ENCODE data around the gene ATG101. TPM values are rescaled to one million over a fixed set of nuclear protein-coding genes. Genes with fewer than 3 reads are reported as not detected.

Gene ATG101
- total RNA-seq, 4 donors from 2014 or later, result 33.6 to 65.5 (median 52.6) TPM

GRCh38 chr12:52125476-52125900 is 55.7 kb downstream of the ATG101 start:
- no peak for TF ChIP-seq CTCF (IDR thresholded peaks at IDR 0.05)
- ATAC-seq (ENCODE audit: low FRiP score) (no peak), DNase-seq (ENCODE audit: low spot score) (no peak)

GRCh38 chr12:52126050-52126604 is 56.3 kb downstream of the ATG101 start:
- no peak for TF ChIP-seq CTCF (IDR thresholded peaks at IDR 0.05)

More at GRCh38 chr12:52126050-52126604, 56.3 kb downstream of the ATG101 start:
- ATAC-seq (ENCODE audit: low FRiP score) (no peak), DNase-seq (ENCODE audit: low spot score) (no peak)

Other genes starting within 250 kb of the ATG101 start
- under 1 TPM in 3 of 4 donors, not detected in 1; 0.24 to 0.63 (median 0.63) TPM for gene FIGNL2, start 221.3 kb upstream of the ATG101 start, total RNA-seq
- gene ANKRD33, start 181.9 kb upstream of the ATG101 start, total RNA-seq, result not detected
- gene ACVRL1, start 162.5 kb upstream of the ATG101 start, total RNA-seq, result 100 to 1,000 TPM in 3 of 4 donors, 10 to 100 TPM in 1; 69.3 to 593 (median 113) TPM
- 10 to 100 TPM; 15.9 to 42.2 (median 20.5) TPM for gene ACVR1B, start 118.3 kb upstream of the ATG101 start, total RNA-seq
- 10 to 100 TPM; 19.0 to 67.9 (median 29.5) TPM for gene TAMALIN, start 63.0 kb upstream of the ATG101 start, total RNA-seq
- 1,000 to 10,000 TPM in 1 of 4 donors, 100 to 1,000 TPM in 2, 10 to 100 TPM in 1; 74.9 to 1,106 (median 350) TPM for gene NR4A1, start 18.5 kb upstream of the ATG101 start, total RNA-seq
- gene SMIM41, start 9.7 kb downstream of the ATG101 start, total RNA-seq, result 1 to 10 TPM in 3 of 4 donors, not detected in 1; 1.1 to 1.9 (median 1.1) TPM
- 1 to 10 TPM in 1 of 4 donors, under 1 TPM in 2, not detected in 1; 0.37 to 5.5 (median 0.75) TPM for gene KRT80, start 122.0 kb downstream of the ATG101 start, total RNA-seq
- 100 to 1,000 TPM in 3 of 4 donors, 1 to 10 TPM in 1; 2.5 to 248 (median 111) TPM for gene KRT7, start 163.3 kb downstream of the ATG101 start, total RNA-seq
- gene KRT86, start 204.7 kb downstream of the ATG101 start, total RNA-seq, result under 1 TPM in 1 of 4 donors, not detected in 3; 0.37 TPM
- gene KRT81, start 221.6 kb downstream of the ATG101 start, total RNA-seq, result not detected